ENCODE measurements around the gene GLP2R.

- TF ChIP-seq CTCF (IDR thresholded peaks at IDR 0.05) (no peak), POLR2A (IDR thresholded peaks at IDR 0.05) (no peak), EP300 (IDR thresholded peaks at IDR 0.05) (no peak)
Observed at GRCh38 chr17:9790316-9790715, 35.4 kb upstream of the GLP2R start.
